GM12878 (cell line): ENCODE data around the gene UPK3BL1.
"Not testable (repeated sequence)": the region's sequence is repeated elsewhere in the genome, so short reads cannot be mapped to it uniquely, and the experiment has no call there.

ENCODE experiments used
- EP300 ChIP-seq, 2 experiments: fragments of 150-350 bp in 1 of 2; IDR thresholded peaks; 2 replicates each; pipeline ENCODE4 v1.6.1; 2011 to 2012; ENCODE audit warnings: low read depth in 2 of 2, low read length in 2 of 2, borderline replicate concordance in 1 of 2, improper control_type of control experiment in 1 of 2, inconsistent platforms in 1 of 2; ENCODE audit not compliant: control insufficient read depth in 1 of 2
- TF ChIP-seq, protein P1 (sequence below): fragments of 450-650 bp; formaldehyde crosslinking; IDR thresholded peaks from 2 replicates; pipeline ENCODE4 v1.5.0; 2022; ENCODE audit warnings: mild to moderate bottlenecking, missing genetic modification characterization

DNA sequence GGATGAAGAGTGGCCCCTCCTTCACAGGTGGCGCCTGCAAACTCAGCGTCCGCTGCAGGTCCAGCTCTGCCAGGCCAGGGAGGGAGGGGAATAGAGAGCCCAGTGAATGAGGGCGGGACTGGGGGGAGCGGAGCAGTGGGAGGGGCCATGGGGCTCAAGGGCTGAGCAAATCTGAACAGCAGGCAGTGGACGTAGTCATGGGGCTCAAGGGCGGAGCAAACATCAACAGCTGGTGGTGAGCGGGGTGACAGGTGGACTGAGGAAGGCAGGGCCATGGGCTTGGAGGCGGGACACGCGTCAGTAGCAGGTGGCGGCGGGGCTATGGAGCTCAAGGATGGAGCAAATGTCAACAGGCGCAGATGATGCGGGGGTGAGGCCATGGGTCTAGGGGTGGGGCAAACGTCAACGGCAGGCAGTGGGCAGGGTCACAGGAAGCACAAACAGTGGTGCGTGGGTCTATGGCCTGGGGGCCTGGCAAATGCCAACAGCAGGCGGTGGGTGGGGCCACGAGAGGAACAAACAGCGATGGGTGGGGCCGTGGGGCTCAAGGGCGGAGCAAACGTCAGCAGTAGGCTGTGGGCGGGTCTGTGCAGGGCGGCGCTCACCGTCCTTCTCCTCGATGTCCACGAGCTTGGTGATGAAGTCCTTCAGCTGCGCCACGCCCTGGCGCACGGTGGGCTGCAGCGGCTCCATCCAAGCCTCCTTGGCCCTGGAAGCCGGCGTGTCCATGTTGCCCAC is 45.9 kb upstream of the UPK3BL1 start:
- not testable (repeated sequence) for TF ChIP-seq EP300 (IDR thresholded peaks at IDR 0.05; ENCODE audit: borderline replicate concordance in 1 of 2, control insufficient read depth in 1 of 2, low read depth in 2 of 2, low read length in 2 of 2)
- TF ChIP-seq, protein P1, sequence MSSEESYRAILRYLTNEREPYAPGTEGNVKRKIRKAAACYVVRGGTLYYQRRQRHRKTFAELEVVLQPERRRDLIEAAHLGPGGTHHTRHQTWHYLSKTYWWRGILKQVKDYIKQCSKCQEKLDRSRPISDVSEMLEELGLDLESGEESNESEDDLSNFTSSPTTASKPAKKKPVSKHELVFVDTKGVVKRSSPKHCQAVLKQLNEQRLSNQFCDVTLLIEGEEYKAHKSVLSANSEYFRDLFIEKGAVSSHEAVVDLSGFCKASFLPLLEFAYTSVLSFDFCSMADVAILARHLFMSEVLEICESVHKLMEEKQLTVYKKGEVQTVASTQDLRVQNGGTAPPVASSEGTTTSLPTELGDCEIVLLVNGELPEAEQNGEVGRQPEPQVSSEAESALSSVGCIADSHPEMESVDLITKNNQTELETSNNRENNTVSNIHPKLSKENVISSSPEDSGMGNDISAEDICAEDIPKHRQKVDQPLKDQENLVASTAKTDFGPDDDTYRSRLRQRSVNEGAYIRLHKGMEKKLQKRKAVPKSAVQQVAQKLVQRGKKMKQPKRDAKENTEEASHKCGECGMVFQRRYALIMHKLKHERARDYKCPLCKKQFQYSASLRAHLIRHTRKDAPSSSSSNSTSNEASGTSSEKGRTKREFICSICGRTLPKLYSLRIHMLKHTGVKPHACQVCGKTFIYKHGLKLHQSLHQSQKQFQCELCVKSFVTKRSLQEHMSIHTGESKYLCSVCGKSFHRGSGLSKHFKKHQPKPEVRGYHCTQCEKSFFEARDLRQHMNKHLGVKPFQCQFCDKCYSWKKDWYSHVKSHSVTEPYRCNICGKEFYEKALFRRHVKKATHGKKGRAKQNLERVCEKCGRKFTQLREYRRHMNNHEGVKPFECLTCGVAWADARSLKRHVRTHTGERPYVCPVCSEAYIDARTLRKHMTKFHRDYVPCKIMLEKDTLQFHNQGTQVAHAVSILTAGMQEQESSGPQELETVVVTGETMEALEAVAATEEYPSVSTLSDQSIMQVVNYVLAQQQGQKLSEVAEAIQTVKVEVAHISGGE (CRISPR knock-in tag): not testable (repeated sequence)
